Measurements from ENCODE around the gene TRIM9. TPM values are rescaled to one million over a fixed set of nuclear protein-coding genes. Genes with fewer than 3 reads are reported as not detected.

TRIM9 gene
- total RNA-seq, 1 experiment from 2014 or later, result 0.44 TPM

- no peak overlapping the region for H3K4me3 ChIP-seq (ENCODE audit: low read depth in 2 of 2, low read length in 2 of 2)
- ATAC-seq, result no peak
These were observed 36.5 kb downstream of the TRIM9 start for GRCh38 chr14:51058382-51058781.

DNA sequence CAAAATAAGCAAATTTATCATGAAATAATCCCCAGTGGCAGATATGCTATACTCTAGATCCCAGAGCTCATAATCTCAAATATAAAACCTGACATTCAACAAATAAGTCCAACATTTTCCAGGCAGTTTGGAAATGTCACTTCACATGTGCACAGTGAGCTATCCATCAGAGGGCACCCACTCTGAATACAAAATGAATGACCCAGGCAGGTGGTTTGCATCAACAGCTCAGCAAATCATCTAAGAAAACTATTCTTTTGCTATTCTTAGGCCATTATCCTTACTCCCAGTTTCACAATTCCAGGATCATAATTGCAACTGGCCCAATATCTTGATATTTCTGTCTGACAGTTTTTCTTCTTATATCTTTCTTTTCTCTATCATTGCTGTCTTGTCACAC, 38.5 kb downstream of the TRIM9 start:
- in situ Hi-C loops (cut with HindIII; ENCODE audit: low pct_unique_long_range_greater_than_20kb, low sequenced_read_pairs) (no loop called here), intact Hi-C loops (cut with micrococcal nuclease; ENCODE audit: unreplicated experiment) (no loop called here)
- no peak overlapping the region for H3K27ac ChIP-seq (ENCODE audit: low read length)
- no TSS peak for BruUV-seq (replicated peaks)
- no peak for DNase-seq (ENCODE audit: low read depth, low spot score)
- TF ChIP-seq POLR2AphosphoS5 (IDR thresholded peaks at IDR 0.05; ENCODE audit: low read depth, low read length) (no peak), REST (IDR thresholded peaks at IDR 0.05; ENCODE audit: insufficient read depth in 1 of 2, low read depth in 2 of 2, low read length in 1 of 2) (no peak), SIN3A (IDR thresholded peaks at IDR 0.05; ENCODE audit: borderline replicate concordance, insufficient read depth, low read depth, low read length) (no peak), TCF7L2 (IDR thresholded peaks at IDR 0.05; ENCODE audit: low read depth, low read length) (no peak), CTCF (IDR thresholded peaks at IDR 0.05) (no peak)
- no peaks in the 10 kb centered on the region for H3K4me1 ChIP-seq (ENCODE audit: control insufficient read depth, insufficient read depth, low read length)
- H3K9me3 ChIP-seq (ENCODE audit: control insufficient read depth, insufficient read depth, low read depth, low read length), result no peaks in the 10 kb centered on the region
- no peaks in the 10 kb centered on the region for H3K36me3 ChIP-seq (ENCODE audit: control insufficient read depth, insufficient read depth, low read length)
- POLR2A ChIA-PET, result no interaction called here
- no peak overlapping the region for H3K4me3 ChIP-seq (ENCODE audit: low read depth in 2 of 2, low read length in 2 of 2)
- ATAC-seq, result no peak
- no peaks in the 10 kb centered on the region for H3K27me3 ChIP-seq (ENCODE audit: control insufficient read depth, insufficient read depth, low read length)
- CTCF ChIA-PET, result no interaction called here

More at GRCh38 chr14:51058382-51058781, 36.5 kb downstream of the TRIM9 start:
- POLR2A ChIA-PET, result interaction anchor here (0.5 kb wide), 1 partner anchor 19 kb away, joined by 5 read pairs; no protein-coding TSS in a partner anchor
- Histone ChIP-seq H3K9me3 (ENCODE audit: control insufficient read depth, insufficient read depth, low read depth, low read length) (no peaks in the 10 kb centered on the region), H3K4me1 (ENCODE audit: control insufficient read depth, insufficient read depth, low read length) (no peaks in the 10 kb centered on the region), H3K27ac (ENCODE audit: low read length) (no peak overlapping the region), H3K36me3 (ENCODE audit: control insufficient read depth, insufficient read depth, low read length) (no peaks in the 10 kb centered on the region), H3K27me3 (ENCODE audit: control insufficient read depth, insufficient read depth, low read length) (no peaks in the 10 kb centered on the region)
- no TSS peak for BruUV-seq (replicated peaks)
- TF ChIP-seq CTCF (IDR thresholded peaks at IDR 0.05) (no peak), TCF7L2 (IDR thresholded peaks at IDR 0.05; ENCODE audit: low read depth, low read length) (no peak), REST (IDR thresholded peaks at IDR 0.05; ENCODE audit: insufficient read depth in 1 of 2, low read depth in 2 of 2, low read length in 1 of 2) (no peak), SIN3A (IDR thresholded peaks at IDR 0.05; ENCODE audit: borderline replicate concordance, insufficient read depth, low read depth, low read length) (no peak), POLR2AphosphoS5 (IDR thresholded peaks at IDR 0.05; ENCODE audit: low read depth, low read length) (no peak)
- intact Hi-C loops (cut with micrococcal nuclease; ENCODE audit: unreplicated experiment), result no loop called here
- in situ Hi-C loops (cut with HindIII; ENCODE audit: low pct_unique_long_range_greater_than_20kb, low sequenced_read_pairs), result no loop called here
- CTCF ChIA-PET, result no interaction called here
- no peak for DNase-seq (ENCODE audit: low read depth, low spot score)

All from Panc1 (cell line).